Right lobe of liver (tissue), 6 donors: Measurements from ENCODE around the gene IRF4. TPM values are rescaled to one million over a fixed set of nuclear protein-coding genes. Genes with fewer than 3 reads are reported as not detected.

Experiments used
- ATAC-seq, 4 donors: fragments of 200-7000 bp; cut with Tn5 transposase; one replicate each; pipeline ENCODE4 v1.9.1; 2020; ENCODE audit warnings: mild to moderate bottlenecking in 4 of 4, moderate library complexity in 4 of 4
- DNase-seq, 3 donors: peaks; one replicate each; pipeline ENCODE4 v3.0.0-alpha.2; 2020
- H3K27ac ChIP-seq, 3 donors: fragments of 200-600 bp; one replicate each; pipeline ENCODE4 v1.8.0; 2022
- H3K27me3 ChIP-seq, 2 donors: fragments of 200-600 bp; one replicate each; pipeline ENCODE4 v1.8.0; 2022
- H3K36me3 ChIP-seq, 4 donors: fragments of 200-600 bp; sonication (generic) in 1 of 4; one replicate each; pipeline versions ENCODE4 v1.5.1 to v1.8.0; 2017 to 2022; ENCODE audit warnings: control low read depth in 1 of 4
- H3K4me1 ChIP-seq, 4 donors: fragments of 200-600 bp; sonication (generic) in 1 of 4; one replicate each; pipeline versions ENCODE4 v1.5.1 to v1.8.0; 2017 to 2022; ENCODE audit warnings: control low read depth in 1 of 4
- H3K4me3 ChIP-seq, 3 donors: fragments of 200-600 bp; one replicate each; pipeline ENCODE4 v1.8.0; 2022
- H3K9me3 ChIP-seq, 4 donors: fragments of 200-600 bp; sonication (generic) in 1 of 4; one replicate each; pipeline versions ENCODE4 v1.5.1 to v1.8.0; 2017 to 2022; ENCODE audit warnings: control low read depth in 1 of 4
- POLR2A ChIP-seq: fragments of 450-650 bp; IDR thresholded peaks from one replicate; pipeline ENCODE4 v1.6.1; 2017; ENCODE audit warnings: antibody characterized with exemption, mild to moderate bottlenecking
- WGBS: methylation state at CpG from one replicate; pipeline ENCODE4 v1.1.6; 2018; ENCODE audit warnings: low coverage, low lambda C conversion rate; ENCODE audit not compliant: insufficient coverage; ENCODE audit errors: missing lambda C conversion rate; 5-methylcytosine and 5-hydroxymethylcytosine counted together
- intact Hi-C, 2 donors: fragments of 100-400 bp; cut with DNase I; formaldehyde crosslinking; loops; one replicate each; pipeline versions ENCODE4 v1.11.2 to v1.14.1; 2022
- total RNA-seq, 6 experiments: library from RNA; depleted of rRNA in 2 of 6; stranded (reverse); fragments of >200 nt in 2 of 6; fragmentation: NEBNext Ultra II Directional in 3 of 6; extraction: Animal tissue kit (Norgen Biotek cat#: 25700) in 3 of 6; gene quantifications; one replicate each; pipeline versions ENCODE4 v1.1.0 to v1.2.4, GENCODE V29; 2016 to 2023
- TF ChIP-seq, protein P1 (sequence below), 4 donors: fragments of 200-600 bp in 3 of 4; fragments of 450-650 bp in 1 of 4; IDR thresholded peaks; one replicate each; pipeline versions ENCODE4 v1.5.1 to v1.8.0; 2016 to 2022; ENCODE audit warnings: antibody characterized with exemption in 4 of 4, mild to moderate bottlenecking in 2 of 4
- donor health status: DM: no; HTN: yes; CAD: no.
- donor health status: DM: no; HTN: no; CAD: no.
- donor health status: DM: no; HTN: no; CAD: no.
- donor health status: DM: no; HTN: yes; CAD: no.
- donor health status: DM: no; HTN: yes; CAD: no.

IRF4 gene
- total RNA-seq, 6 experiments from 2014 or later, result 0.24 to 5.0 (median 1.6) TPM

DNA sequence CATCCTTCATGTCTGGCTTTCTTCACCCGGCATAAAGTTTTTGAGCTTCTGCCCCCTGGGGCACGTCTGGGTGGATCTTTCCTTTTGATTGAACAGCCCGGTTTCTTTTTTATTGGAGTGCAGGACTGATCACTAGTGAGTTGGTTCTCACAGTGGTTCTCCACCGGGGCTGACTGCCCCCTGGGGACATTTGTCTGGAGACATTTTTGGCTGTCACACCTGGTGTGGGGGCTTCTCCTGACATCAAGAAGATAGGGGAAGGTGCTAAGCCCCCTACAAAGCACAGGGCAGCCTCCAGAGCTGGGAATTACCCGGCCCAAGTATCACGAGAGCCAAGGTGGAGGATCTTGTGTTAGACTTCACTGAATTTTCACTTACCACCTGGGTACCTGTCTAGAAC is 25.7 kb upstream of the IRF4 start:
- H3K4me1 ChIP-seq, result peaks cover 0 to 8% (median 4%) of the 10 kb centered on the region in 4 donors
- peaks cover 0 to 3% of the 10 kb centered on the region in 2 donors for H3K27me3 ChIP-seq
- ATAC-seq (no peak), DNase-seq (no peak)
- intact Hi-C loops, result no loop called here
- H3K27ac ChIP-seq, result no peak overlapping the region
- 55% methylated on average over 6 of the region's 6 CpGs for WGBS
- H3K36me3 ChIP-seq, result no peaks in the 10 kb centered on the region
- no peak overlapping the region for H3K4me3 ChIP-seq
- H3K9me3 ChIP-seq, result no peaks in the 10 kb centered on the region
- TF ChIP-seq POLR2A, result no peak
- TF ChIP-seq, protein P1, sequence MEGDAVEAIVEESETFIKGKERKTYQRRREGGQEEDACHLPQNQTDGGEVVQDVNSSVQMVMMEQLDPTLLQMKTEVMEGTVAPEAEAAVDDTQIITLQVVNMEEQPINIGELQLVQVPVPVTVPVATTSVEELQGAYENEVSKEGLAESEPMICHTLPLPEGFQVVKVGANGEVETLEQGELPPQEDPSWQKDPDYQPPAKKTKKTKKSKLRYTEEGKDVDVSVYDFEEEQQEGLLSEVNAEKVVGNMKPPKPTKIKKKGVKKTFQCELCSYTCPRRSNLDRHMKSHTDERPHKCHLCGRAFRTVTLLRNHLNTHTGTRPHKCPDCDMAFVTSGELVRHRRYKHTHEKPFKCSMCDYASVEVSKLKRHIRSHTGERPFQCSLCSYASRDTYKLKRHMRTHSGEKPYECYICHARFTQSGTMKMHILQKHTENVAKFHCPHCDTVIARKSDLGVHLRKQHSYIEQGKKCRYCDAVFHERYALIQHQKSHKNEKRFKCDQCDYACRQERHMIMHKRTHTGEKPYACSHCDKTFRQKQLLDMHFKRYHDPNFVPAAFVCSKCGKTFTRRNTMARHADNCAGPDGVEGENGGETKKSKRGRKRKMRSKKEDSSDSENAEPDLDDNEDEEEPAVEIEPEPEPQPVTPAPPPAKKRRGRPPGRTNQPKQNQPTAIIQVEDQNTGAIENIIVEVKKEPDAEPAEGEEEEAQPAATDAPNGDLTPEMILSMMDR (IDR thresholded peaks at IDR 0.05), result no peak

DNA sequence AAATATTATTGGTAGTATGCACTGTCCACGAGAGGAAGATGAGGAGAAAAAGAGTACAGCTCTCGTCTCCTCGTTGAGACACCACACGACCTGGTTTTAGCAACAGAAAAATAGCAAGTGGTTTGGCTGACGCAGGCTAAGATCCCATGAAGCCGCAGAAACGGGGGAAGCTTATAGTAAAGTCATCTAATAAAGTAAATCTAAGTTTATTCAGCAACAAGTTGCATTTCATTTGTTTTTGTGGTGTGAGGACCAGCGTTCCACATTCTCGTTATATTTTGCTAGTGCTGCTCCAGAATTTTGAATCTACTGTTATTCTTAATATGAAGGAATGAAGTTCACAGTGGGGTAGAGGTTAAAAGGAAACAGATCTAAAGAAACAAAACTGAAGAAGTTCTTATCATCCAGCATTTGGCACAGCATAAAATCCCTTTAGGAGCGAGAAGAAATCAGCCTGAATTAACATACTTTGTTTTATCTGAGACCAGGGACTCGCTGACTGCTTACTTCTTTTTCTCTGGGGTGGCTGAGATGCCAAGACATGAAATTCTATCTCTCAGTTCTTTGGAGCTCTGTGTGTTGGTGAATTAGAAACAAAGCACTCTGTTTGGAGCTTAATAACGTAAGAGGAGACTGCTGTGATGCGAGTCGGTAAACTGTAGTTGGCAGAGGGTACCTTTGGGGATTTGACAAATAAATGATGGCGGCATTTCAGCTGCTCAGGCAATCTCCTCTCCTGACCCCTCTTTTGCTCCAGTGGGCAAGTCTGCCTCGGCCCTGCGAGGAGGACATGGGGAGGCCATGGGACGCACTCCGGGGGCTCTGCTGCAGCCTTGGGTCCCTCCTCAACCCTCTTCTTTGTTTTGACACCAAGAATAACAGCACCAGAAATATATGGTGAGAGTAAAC is 24.9 kb upstream of the IRF4 start:
- H3K4me1 ChIP-seq, result peaks cover 0 to 3% (median 0%) of the 10 kb centered on the region in 4 donors
- intact Hi-C loops, result no loop called here
- ATAC-seq (peak in 1 of 4 donors; percentile 11), DNase-seq (peak in 1 of 3 donors; percentile 45)
- no peak overlapping the region for H3K4me3 ChIP-seq
- 56% methylated on average over 15 of the region's 19 CpGs for WGBS
- TF ChIP-seq, protein P1 (IDR thresholded peaks at IDR 0.05), result no peak
- TF ChIP-seq POLR2A, result no peak
- no peaks in the 10 kb centered on the region for H3K36me3 ChIP-seq
- peaks cover 0 to 3% of the 10 kb centered on the region in 2 donors for H3K27me3 ChIP-seq
- no peaks in the 10 kb centered on the region for H3K9me3 ChIP-seq
- no peak overlapping the region for H3K27ac ChIP-seq

DNA sequence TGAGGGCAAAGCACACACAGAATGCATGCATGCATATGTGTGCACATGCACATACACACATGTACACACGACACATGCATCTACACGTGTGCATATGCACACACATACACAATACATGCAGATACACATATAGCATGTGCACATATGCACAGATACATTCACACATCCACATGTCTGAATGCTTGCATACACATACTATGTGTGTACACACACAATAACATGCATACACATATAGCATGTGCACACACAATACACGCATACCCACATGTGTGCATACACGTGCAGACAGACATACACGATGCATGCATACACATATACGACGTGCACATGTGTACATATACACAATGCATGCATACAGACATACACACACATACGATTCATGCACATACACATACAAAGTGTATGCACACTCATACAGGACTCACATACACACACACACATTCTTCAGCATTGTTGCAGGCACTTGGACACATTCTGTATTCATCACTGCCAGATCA is 24.2 kb upstream of the IRF4 start:
- peaks cover 0 to 3% of the 10 kb centered on the region in 2 donors for H3K27me3 ChIP-seq
- H3K4me1 ChIP-seq, result no peaks in the 10 kb centered on the region
- no peaks in the 10 kb centered on the region for H3K9me3 ChIP-seq
- H3K4me3 ChIP-seq, result no peak overlapping the region
- 64% methylated on average over 8 of the region's 8 CpGs for WGBS
- intact Hi-C loops, result no loop called here
- H3K36me3 ChIP-seq, result no peaks in the 10 kb centered on the region
- no peak for DNase-seq
- TF ChIP-seq, protein P1 (IDR thresholded peaks at IDR 0.05), result no peak
- H3K27ac ChIP-seq, result no peak overlapping the region
- ATAC-seq, result no peak

DNA sequence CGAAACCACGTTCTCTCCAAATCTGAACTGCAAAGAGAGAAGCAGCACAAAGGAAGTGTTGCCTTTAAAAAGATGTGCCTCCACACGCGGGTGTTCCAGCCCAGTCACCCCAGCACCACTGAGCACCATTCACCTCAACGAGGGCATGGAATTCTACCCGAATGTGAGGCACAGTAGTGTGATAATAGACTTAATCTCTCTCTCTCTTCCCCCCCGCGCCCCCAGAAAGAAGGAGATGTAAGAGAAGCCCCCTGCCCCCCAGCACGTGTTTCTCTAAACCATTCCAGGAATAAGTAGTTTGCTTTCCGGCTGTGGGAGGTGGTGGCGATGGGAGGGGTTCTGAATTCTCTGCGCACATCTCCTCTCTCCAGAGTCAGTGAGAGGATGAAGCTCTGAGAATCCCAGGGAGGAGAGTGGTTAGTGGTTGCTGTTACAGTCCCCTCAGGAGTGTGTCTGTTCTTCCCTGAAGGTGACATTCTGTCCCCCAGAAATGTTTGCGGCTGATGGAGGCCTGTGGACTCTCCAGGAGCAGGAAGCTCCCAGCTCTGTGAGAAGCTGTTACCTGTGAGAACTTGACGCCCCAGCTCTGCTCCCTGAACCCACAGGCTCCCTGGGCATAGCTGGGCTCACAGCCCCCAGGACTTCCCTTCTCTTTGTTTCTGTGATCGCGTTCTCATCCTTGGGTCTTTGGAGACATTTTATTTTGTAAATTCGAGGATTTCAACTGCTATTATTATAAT is 23.5 kb upstream of the IRF4 start:
- no peaks in the 10 kb centered on the region for H3K36me3 ChIP-seq
- no peak overlapping the region for H3K4me3 ChIP-seq
- intact Hi-C loops, result no loop called here
- ATAC-seq (no peak), DNase-seq (peak in 1 of 3 donors; percentile 37)
- no peak overlapping the region for H3K27ac ChIP-seq
- H3K27me3 ChIP-seq, result peaks cover 0 to 3% of the 10 kb centered on the region in 2 donors
- no peaks in the 10 kb centered on the region for H3K4me1 ChIP-seq
- 57% methylated on average over 16 of the region's 17 CpGs for WGBS
- TF ChIP-seq POLR2A, result no peak
- TF ChIP-seq, protein P1 (IDR thresholded peaks at IDR 0.05), result no peak
- H3K9me3 ChIP-seq, result no peaks in the 10 kb centered on the region
